ENCODE data around the gene ITGA6.

- TF ChIP-seq POLR2AphosphoS5 (IDR thresholded peaks at IDR 0.05) (no peak), CTCF (IDR thresholded peaks at IDR 0.05) (no peak), POLR2A (IDR thresholded peaks at IDR 0.05) (no peak)
These were observed 2.0 kb upstream of the ITGA6 start for GRCh38 chr2:172425336-172425735.

Measured in upper lobe of left lung (tissue), 4 donors.